ENCODE results near the gene PRKN. TPM values are rescaled to one million over a fixed set of nuclear protein-coding genes. Genes with fewer than 3 reads are reported as not detected.

Gene PRKN
- polyA plus RNA-seq, 1 donor from 2014 or later = 1.2 TPM

DNA sequence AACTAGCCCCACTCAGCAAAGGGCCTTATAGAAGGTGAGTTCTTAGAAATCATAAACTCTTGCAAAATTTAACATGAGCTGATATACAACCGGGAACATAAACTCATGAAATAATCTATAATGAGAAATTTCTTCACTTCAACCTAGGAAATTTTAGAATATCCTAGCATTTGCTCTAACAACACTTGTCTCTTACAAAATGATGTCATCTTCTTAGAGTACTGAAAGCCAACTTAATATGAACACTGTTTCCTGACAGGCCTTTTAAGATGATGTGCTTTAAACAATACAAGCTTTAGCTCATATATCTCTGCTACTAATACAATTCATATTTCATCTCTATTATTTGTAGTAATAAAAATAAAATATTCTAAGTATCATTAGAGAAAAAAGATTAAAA, 1.1 kb upstream of the PRKN start:
- Histone ChIP-seq H4K20me1 (ENCODE audit: insufficient read depth) (no peaks in the 10 kb centered on the region), H3K9me3 (ENCODE audit: low read length) (no peaks in the 10 kb centered on the region), H3K9me2 (ENCODE audit: insufficient read depth, low read length) (no peaks in the 10 kb centered on the region), H3K36me3 (ENCODE audit: insufficient read depth, low read length) (no peaks in the 10 kb centered on the region), H3K79me2 (replicated peaks; ENCODE audit: insufficient read depth, low read length) (no peaks in the 10 kb centered on the region), H3F3A (ENCODE audit: insufficient read depth, low read length, poor library complexity, severe bottlenecking) (no peaks in the 10 kb centered on the region), H3K9ac (ENCODE audit: low read length) (peak overlapping the region; percentile 82), H3K4me3 (ENCODE audit: low read length) (peak overlapping the region; percentile 83), H3K4me2 (ENCODE audit: low read length) (peak overlapping the region; percentile 62), H2AFZ (ENCODE audit: low read depth, low read length) (peak overlapping the region; percentile 70), H3K27ac (ENCODE audit: low read length) (peak overlapping the region; percentile 82), H3K27me3 (ENCODE audit: insufficient read depth, low read depth, low read length) (no peaks in the 10 kb centered on the region)
- TF ChIP-seq RAD21 (conservative IDR thresholded peaks at IDR 0.05) (no peak), MXI1 (conservative IDR thresholded peaks at IDR 0.05; ENCODE audit: poor library complexity, severe bottlenecking) (no peak), CTCF (IDR thresholded peaks at IDR 0.05; ENCODE audit: poor library complexity, severe bottlenecking) (no peak), REST (IDR thresholded peaks at IDR 0.05; ENCODE audit: borderline replicate concordance) (no peak), EP300 (conservative IDR thresholded peaks at IDR 0.05; ENCODE audit: poor library complexity, severe bottlenecking) (no peak), TAF1 (IDR thresholded peaks at IDR 0.05; ENCODE audit: low read depth) (no peak), SMC3 (conservative IDR thresholded peaks at IDR 0.05; ENCODE audit: poor library complexity) (no peak), EZH2 (IDR thresholded peaks at IDR 0.05; ENCODE audit: borderline replicate concordance, insufficient read depth, low read length, poor library complexity, severe bottlenecking) (no peak), POLR2AphosphoS5 (IDR thresholded peaks at IDR 0.05) (no peak)

DNA sequence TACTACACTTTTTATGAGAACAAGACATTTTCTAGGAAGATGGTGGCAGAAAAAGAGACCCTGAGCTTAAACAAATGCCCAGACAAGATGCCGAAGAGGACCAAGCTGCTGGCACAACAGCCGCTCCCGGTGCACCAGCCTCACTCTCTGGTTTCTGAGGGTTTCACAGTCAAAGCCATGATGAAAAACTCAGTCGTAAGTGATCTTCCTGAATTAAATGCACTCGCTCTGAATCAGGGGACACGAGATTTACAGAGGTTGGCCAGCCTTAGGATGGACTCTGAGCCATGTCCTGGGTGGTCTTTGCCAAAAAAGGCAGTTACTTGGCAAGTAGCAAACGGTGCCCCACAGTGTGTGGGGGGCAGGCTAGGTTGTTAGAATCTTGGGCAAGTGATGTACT, 631 bp upstream of the PRKN start:
- Histone ChIP-seq H3K27ac (ENCODE audit: low read length) (peak overlapping the region; percentile 82), H3K9ac (ENCODE audit: low read length) (peak overlapping the region; percentile 82)

More for the DNA sequence above, 631 bp upstream of the PRKN start:
- H3K79me2 ChIP-seq (replicated peaks; ENCODE audit: insufficient read depth, low read length) = no peaks in the 10 kb centered on the region
- TF ChIP-seq POLR2AphosphoS5 (IDR thresholded peaks at IDR 0.05) (no peak), SMC3 (conservative IDR thresholded peaks at IDR 0.05; ENCODE audit: poor library complexity) (peak; percentile 8), REST (IDR thresholded peaks at IDR 0.05; ENCODE audit: borderline replicate concordance) (peak; percentile 46), CTCF (IDR thresholded peaks at IDR 0.05; ENCODE audit: poor library complexity, severe bottlenecking) (no peak)
- H3F3A ChIP-seq (ENCODE audit: insufficient read depth, low read length, poor library complexity, severe bottlenecking) = no peaks in the 10 kb centered on the region
- no peaks in the 10 kb centered on the region for H3K9me3 ChIP-seq (ENCODE audit: low read length)
- H3K4me3 ChIP-seq (ENCODE audit: low read length) = peak overlapping the region; percentile 83
- H2AFZ ChIP-seq (ENCODE audit: low read depth, low read length) = peak overlapping the region; percentile 70
- no peaks in the 10 kb centered on the region for H4K20me1 ChIP-seq (ENCODE audit: insufficient read depth)
- H3K27me3 ChIP-seq (ENCODE audit: insufficient read depth, low read depth, low read length) = no peaks in the 10 kb centered on the region
- peak overlapping the region; percentile 62 for H3K4me2 ChIP-seq (ENCODE audit: low read length)
- no peaks in the 10 kb centered on the region for H3K9me2 ChIP-seq (ENCODE audit: insufficient read depth, low read length)
- H3K36me3 ChIP-seq (ENCODE audit: insufficient read depth, low read length) = no peaks in the 10 kb centered on the region

Data from neural cell (in vitro differentiated cells).